HUES6 (cell line): ENCODE results near the gene MAGEB2.

Experiments
- H3K27ac ChIP-seq: 2 replicates; pipeline ENCODE4 v1.7.0; 2013; ENCODE audit warnings: low read depth, mild to moderate bottlenecking, low read length, inconsistent platforms
- H3K27me3 ChIP-seq: 2 replicates; pipeline ENCODE4 v1.6.1; 2013; ENCODE audit warnings: low read length; ENCODE audit not compliant: control insufficient read depth, insufficient read depth
- H3K36me3 ChIP-seq: 2 replicates; pipeline ENCODE4 v1.6.1; 2013; ENCODE audit warnings: low read length; ENCODE audit not compliant: control insufficient read depth, insufficient read depth
- H3K4me1 ChIP-seq: 2 replicates; pipeline ENCODE4 v1.6.1; 2013; ENCODE audit warnings: low read length; ENCODE audit not compliant: control insufficient read depth, insufficient read depth
- H3K4me3 ChIP-seq: 2 replicates; pipeline ENCODE4 v1.5.1; 2013; ENCODE audit warnings: low read depth, low read length
- H3K9ac ChIP-seq: one replicate; pipeline ENCODE4 v1.6.1; 2013; ENCODE audit warnings: mild to moderate bottlenecking, low read length
- H3K9me3 ChIP-seq: 2 replicates; pipeline ENCODE4 v1.6.1; 2013; ENCODE audit warnings: low read depth, low read length; ENCODE audit not compliant: control insufficient read depth, insufficient read depth

Gene MAGEB2

GRCh38 chrX:30224536-30224935 lies 9.2 kb downstream of the MAGEB2 start:
- H3K9me3 ChIP-seq, result no peaks in the 10 kb centered on the region
- peaks cover 41% of the 10 kb centered on the region for H3K4me1 ChIP-seq
- H3K9ac ChIP-seq, result no peak overlapping the region
- H3K4me3 ChIP-seq, result no peak overlapping the region
- no peaks in the 10 kb centered on the region for H3K36me3 ChIP-seq
- no peak overlapping the region for H3K27ac ChIP-seq
- H3K27me3 ChIP-seq, result no peaks in the 10 kb centered on the region

GRCh38 chrX:30228526-30228925 lies 13.2 kb downstream of the MAGEB2 start:
- Histone ChIP-seq H3K4me3 (no peak overlapping the region), H3K27me3 (no peaks in the 10 kb centered on the region), H3K9ac (no peak overlapping the region), H3K4me1 (peaks cover 35% of the 10 kb centered on the region), H3K36me3 (no peaks in the 10 kb centered on the region), H3K27ac (no peak overlapping the region), H3K9me3 (no peaks in the 10 kb centered on the region)

- Histone ChIP-seq H3K9me3 (no peaks in the 10 kb centered on the region), H3K9ac (no peak within 1 kb of the TSS), H3K4me3 (no peak within 1 kb of the TSS), H3K4me1 (peaks cover 28% of the 10 kb centered on the region), H3K27ac (no peak within 1 kb of the TSS), H3K27me3 (no peaks in the 10 kb centered on the region; the same call in 1 of the 2 replicates), H3K36me3 (no peaks in the 10 kb centered on the region)
Observed at GRCh38 chrX:30230395-30230794, 15.0 kb downstream of the MAGEB2 start, which contains the start of gene MAGEB3. TSS of gene MAGEB3 (plus strand) at chrX:30230657. CDS start at chrX:30235925, 5,268 bp downstream.

GRCh38 chrX:30241724-30242415 lies 26.5 kb downstream of the MAGEB2 start, which contains the start of gene MAGEB4:
TSS of gene MAGEB4 (plus strand) at chrX:30242000. CDS start at chrX:30242136, 136 bp downstream.
- no peaks in the 10 kb centered on the region; the same call in 1 of the 2 replicates for H3K27me3 ChIP-seq

GRCh38 chrX:30246769-30247489 lies 31.6 kb downstream of the MAGEB2 start, which contains the start of gene MAGEB1:
TSS of gene MAGEB1 (plus strand) at chrX:30247146. CDS start at chrX:30250494, 3,348 bp downstream.
- Histone ChIP-seq H3K36me3 (no peaks in the 10 kb centered on the region), H3K27ac (no peak within 1 kb of the TSS), H3K4me1 (no peaks in the 10 kb centered on the region; the same call in 1 of the 2 replicates), H3K27me3 (no peaks in the 10 kb centered on the region), H3K9me3 (peaks cover 8% of the 10 kb centered on the region; the same call in 1 of the 2 replicates), H3K4me3 (no peak within 1 kb of the TSS), H3K9ac (no peak within 1 kb of the TSS)

More at GRCh38 chrX:30241724-30242415, 26.5 kb downstream of the MAGEB2 start, which contains the start of gene MAGEB4:
- Histone ChIP-seq H3K4me1 (no peaks in the 10 kb centered on the region; the same call in 1 of the 2 replicates), H3K9me3 (no peaks in the 10 kb centered on the region), H3K4me3 (no peak within 1 kb of the TSS), H3K9ac (no peak within 1 kb of the TSS), H3K27ac (no peak within 1 kb of the TSS), H3K36me3 (no peaks in the 10 kb centered on the region)

- Histone ChIP-seq H3K4me1 (no peaks in the 10 kb centered on the region; the same call in 1 of the 2 replicates), H3K27ac (no peak overlapping the region), H3K4me3 (no peak overlapping the region), H3K9me3 (peaks cover 8% of the 10 kb centered on the region; the same call in 1 of the 2 replicates), H3K27me3 (no peaks in the 10 kb centered on the region), H3K9ac (no peak overlapping the region), H3K36me3 (no peaks in the 10 kb centered on the region)
Observed at GRCh38 chrX:30248854-30249253, 33.5 kb downstream of the MAGEB2 start.

- Histone ChIP-seq H3K27me3 (no peaks in the 10 kb centered on the region), H3K36me3 (no peaks in the 10 kb centered on the region), H3K9ac (no peak overlapping the region), H3K27ac (no peak overlapping the region), H3K4me3 (no peak overlapping the region), H3K9me3 (peaks cover 43% of the 10 kb centered on the region), H3K4me1 (no peaks in the 10 kb centered on the region)
Observed at GRCh38 chrX:30253257-30253656, 37.9 kb downstream of the MAGEB2 start.

GRCh38 chrX:30259927-30260326 lies 44.6 kb downstream of the MAGEB2 start:
- Histone ChIP-seq H3K4me3 (no peak overlapping the region), H3K27ac (no peak overlapping the region), H3K9me3 (peaks cover 27% of the 10 kb centered on the region), H3K36me3 (no peaks in the 10 kb centered on the region), H3K27me3 (no peaks in the 10 kb centered on the region), H3K9ac (no peak overlapping the region), H3K4me1 (no peaks in the 10 kb centered on the region)

GRCh38 chrX:30261012-30261411 lies 45.6 kb downstream of the MAGEB2 start:
- H3K9me3 ChIP-seq, result peaks cover 19% of the 10 kb centered on the region
- H3K27me3 ChIP-seq, result no peaks in the 10 kb centered on the region; the same call in 1 of the 2 replicates
- H3K27ac ChIP-seq, result no peak overlapping the region
- no peaks in the 10 kb centered on the region for H3K36me3 ChIP-seq
- no peak overlapping the region for H3K4me3 ChIP-seq
- H3K4me1 ChIP-seq, result no peaks in the 10 kb centered on the region
- H3K9ac ChIP-seq, result no peak overlapping the region

- H3K36me3 ChIP-seq, result no peaks in the 10 kb centered on the region
- H3K27me3 ChIP-seq, result no peaks in the 10 kb centered on the region; the same call in 1 of the 2 replicates
- no peak overlapping the region for H3K9ac ChIP-seq
- peaks cover 3% of the 10 kb centered on the region; the same call in 1 of the 2 replicates for H3K9me3 ChIP-seq
- H3K4me1 ChIP-seq, result no peaks in the 10 kb centered on the region
- no peak overlapping the region for H3K27ac ChIP-seq
- H3K4me3 ChIP-seq, result no peak overlapping the region
Observed at GRCh38 chrX:30262763-30263162, 47.4 kb downstream of the MAGEB2 start.
